NCI-H2107 (cell line): ENCODE results near the gene PPIF.

Experiments used
- DNase-seq: peaks from one replicate; lab custom pipeline; 2025; lab: John Stamatoyannopoulos, UW

The PPIF gene

GRCh38 chr10:79347226-79347893 lies at the start of gene PPIF:
TSS of gene PPIF (plus strand) at chr10:79347469. CDS start at chr10:79347549, 80 bp downstream.
- peak; percentile 59 for DNase-seq

GRCh38 chr10:79298403-79299244 lies 48.6 kb upstream of the PPIF start:
- DNase-seq: no peak

GRCh38 chr10:79299397-79300241 lies 47.6 kb upstream of the PPIF start:
- no peak for DNase-seq

GRCh38 chr10:79300711-79301110 lies 46.6 kb upstream of the PPIF start:
- no peak for DNase-seq

- DNase-seq: no peak
Observed at GRCh38 chr10:79301754-79302530, 45.3 kb upstream of the PPIF start.

GRCh38 chr10:79303631-79304478 lies 43.4 kb upstream of the PPIF start:
- DNase-seq: no peak

GRCh38 chr10:79304479-79305087 lies 42.7 kb upstream of the PPIF start:
- DNase-seq: no peak

- DNase-seq: no peak
Observed at GRCh38 chr10:79305515-79305914, 41.8 kb upstream of the PPIF start.

- no peak for DNase-seq
Observed at GRCh38 chr10:79305988-79306387, 41.3 kb upstream of the PPIF start.

GRCh38 chr10:79306644-79307220 lies 40.5 kb upstream of the PPIF start:
- DNase-seq: no peak

- no peak for DNase-seq
Observed at GRCh38 chr10:79308016-79308415, 39.3 kb upstream of the PPIF start.

GRCh38 chr10:79308969-79309665 lies 38.2 kb upstream of the PPIF start:
- no peak for DNase-seq

- no peak for DNase-seq
Observed at GRCh38 chr10:79310200-79310865, 36.9 kb upstream of the PPIF start.

- DNase-seq: no peak
Observed at GRCh38 chr10:79310911-79311573, 36.2 kb upstream of the PPIF start.

GRCh38 chr10:79311581-79312407 lies 35.5 kb upstream of the PPIF start:
- no peak for DNase-seq

GRCh38 chr10:79312601-79313187 lies 34.6 kb upstream of the PPIF start:
- DNase-seq: no peak

- DNase-seq: no peak
Observed at GRCh38 chr10:79313320-79313719, 33.9 kb upstream of the PPIF start.
